H9 (cell line): ENCODE measurements around the gene PRKCB. TPM values are rescaled to one million over a fixed set of nuclear protein-coding genes. Genes with fewer than 3 reads are reported as not detected.

Experiments used
- DNase-seq: peaks from one replicate; pipeline ENCODE4 v3.0.0-alpha.2; 2017
- H2AFZ ChIP-seq: one replicate; pipeline ENCODE4 v1.6.1; 2013; ENCODE audit warnings: mild to moderate bottlenecking, low read length, control low read depth, moderate library complexity
- H2AK5ac ChIP-seq: 2 replicates; pipeline ENCODE4 v1.6.1; 2013; ENCODE audit warnings: low read length, control low read depth, mixed read lengths; ENCODE audit not compliant: insufficient read length
- H2BK120ac ChIP-seq: one replicate; pipeline ENCODE4 v1.6.1; 2013; ENCODE audit warnings: low read depth, mild to moderate bottlenecking, low read length, control low read depth, inconsistent platforms; ENCODE audit not compliant: poor library complexity, severe bottlenecking
- H2BK12ac ChIP-seq: 2 replicates; pipeline ENCODE4 v1.6.1; 2013; ENCODE audit warnings: low read length, control low read depth, mixed read lengths, low read depth; ENCODE audit not compliant: insufficient read length
- H2BK15ac ChIP-seq: 2 replicates; pipeline ENCODE4 v1.6.1; 2013; ENCODE audit warnings: low read depth, low read length, control low read depth
- H2BK20ac ChIP-seq: one replicate; pipeline ENCODE4 v1.6.1; 2013; ENCODE audit warnings: low read depth, mild to moderate bottlenecking, low read length, control low read depth, inconsistent platforms; ENCODE audit not compliant: poor library complexity, severe bottlenecking
- H2BK5ac ChIP-seq: 2 replicates; pipeline ENCODE4 v1.6.1; 2013; ENCODE audit warnings: low read length, control low read depth, mixed read lengths; ENCODE audit not compliant: insufficient read length
- H3K14ac ChIP-seq: 2 replicates; pipeline ENCODE4 v1.6.1; 2013; ENCODE audit warnings: low read length, control low read depth; ENCODE audit not compliant: insufficient read depth
- H3K18ac ChIP-seq: 2 replicates; pipeline ENCODE4 v1.6.1; 2013; ENCODE audit warnings: low read depth, mild to moderate bottlenecking, mixed read lengths, low read length, control low read depth; ENCODE audit not compliant: insufficient read length
- H3K23ac ChIP-seq: 2 replicates; pipeline ENCODE4 v1.6.1; 2013; ENCODE audit warnings: low read length, control low read depth, mixed read lengths, low read depth; ENCODE audit not compliant: insufficient read length
- H3K23me2 ChIP-seq: 2 replicates; pipeline ENCODE4 v1.6.1; 2013; ENCODE audit warnings: low read depth, mild to moderate bottlenecking, mixed read lengths, low read length, control low read depth; ENCODE audit not compliant: insufficient read length, poor library complexity, severe bottlenecking
- H3K27ac ChIP-seq: 2 replicates; pipeline ENCODE4 v1.5.1; 2013; ENCODE audit warnings: low read length, control low read depth, mixed read lengths, low read depth; ENCODE audit not compliant: insufficient read length
- H3K27me3 ChIP-seq: 2 replicates; pipeline ENCODE4 v1.6.1; 2013; ENCODE audit warnings: low read length, control low read depth, inconsistent platforms; ENCODE audit not compliant: insufficient read depth
- H3K4ac ChIP-seq: 2 replicates; pipeline ENCODE4 v1.6.1; 2013; ENCODE audit warnings: low read depth, mild to moderate bottlenecking, control low read depth, inconsistent platforms, low read length, moderate library complexity
- H3K4me1 ChIP-seq: 2 replicates; pipeline ENCODE4 v1.6.1; 2013; ENCODE audit warnings: low read length, control low read depth, inconsistent platforms; ENCODE audit not compliant: insufficient read depth
- H3K4me2 ChIP-seq: 2 replicates; pipeline ENCODE4 v1.6.1; 2013; ENCODE audit warnings: low read length, control low read depth, mixed read lengths; ENCODE audit not compliant: insufficient read length, insufficient read depth
- H3K56ac ChIP-seq: 2 replicates; pipeline ENCODE4 v1.6.1; 2013; ENCODE audit warnings: low read depth, mild to moderate bottlenecking, mixed read lengths, low read length, control low read depth; ENCODE audit not compliant: insufficient read length
- H3K79me1 ChIP-seq: 2 replicates; pipeline ENCODE4 v1.6.1; 2013; ENCODE audit warnings: low read depth, mild to moderate bottlenecking, moderate library complexity, low read length, control low read depth, inconsistent platforms; ENCODE audit not compliant: insufficient read depth, poor library complexity, severe bottlenecking
- H3K79me2 ChIP-seq: 2 replicates; pipeline ENCODE4 v1.6.1; 2013; ENCODE audit warnings: low read length, control low read depth, inconsistent platforms; ENCODE audit not compliant: insufficient read depth
- H3K9ac ChIP-seq: 2 replicates; pipeline ENCODE4 v1.6.1; 2013; ENCODE audit warnings: low read length, control low read depth, mixed read lengths; ENCODE audit not compliant: insufficient read length; ENCODE audit errors: extremely low read depth
- H3K9me3 ChIP-seq: one replicate; pipeline ENCODE4 v1.6.1; 2013; ENCODE audit warnings: low read depth, low read length, inconsistent platforms; ENCODE audit not compliant: control insufficient read depth
- H3T11ph ChIP-seq: one replicate; pipeline ENCODE4 v1.6.1; 2013; ENCODE audit warnings: mild to moderate bottlenecking, low read length, control low read depth, inconsistent platforms
- H4K20me1 ChIP-seq: one replicate; pipeline ENCODE4 v1.6.1; 2013; ENCODE audit not compliant: control insufficient read depth, insufficient read length, insufficient read depth
- H4K5ac ChIP-seq: 2 replicates; pipeline ENCODE4 v1.6.1; 2013; ENCODE audit warnings: low read depth, mild to moderate bottlenecking, mixed read lengths, low read length, control low read depth; ENCODE audit not compliant: insufficient read length
- H4K8ac ChIP-seq: replicated peaks from 2 replicates; pipeline ENCODE4 v1.6.1; 2013; ENCODE audit warnings: low read length, control low read depth, mixed read lengths, low read depth; ENCODE audit not compliant: insufficient read length
- H4K91ac ChIP-seq: 2 replicates; pipeline ENCODE4 v1.6.1; 2013; ENCODE audit warnings: low read depth, mild to moderate bottlenecking, moderate library complexity, mixed read lengths, low read length, control low read depth; ENCODE audit not compliant: insufficient read length
- H3K27ac Mint-ChIP-seq, 3 experiments: 2 replicates in 2 of 3; 3 replicates in 1 of 3; pipeline ENCODE4 v1.8.0; 2020 to 2021; ENCODE audit warnings: mixed read lengths in 3 of 3, mild to moderate bottlenecking in 1 of 3, moderate library complexity in 1 of 3
- H3K27me3 Mint-ChIP-seq: 2 replicates; pipeline ENCODE4 v1.8.0; 2021; ENCODE audit warnings: low read depth, mild to moderate bottlenecking, moderate library complexity, mixed read lengths
- H3K36me3 Mint-ChIP-seq, 3 experiments: 2 replicates in 2 of 3; 3 replicates in 1 of 3; pipeline ENCODE4 v1.8.0; 2020 to 2021; ENCODE audit warnings: low read depth in 3 of 3, mixed read lengths in 3 of 3; ENCODE audit not compliant: insufficient read depth in 1 of 3
- H3K4me1 Mint-ChIP-seq, 2 experiments: 2 replicates each; pipeline ENCODE4 v1.8.0; 2020; ENCODE audit warnings: mixed read lengths in 2 of 2
- H3K4me3 Mint-ChIP-seq, 2 experiments: 2 replicates in 1 of 2; 3 replicates in 1 of 2; pipeline ENCODE4 v1.8.0; 2020 to 2021; ENCODE audit warnings: mild to moderate bottlenecking in 2 of 2, mixed read lengths in 2 of 2, moderate library complexity in 1 of 2
- H3K9me3 Mint-ChIP-seq, 2 experiments: 2 replicates in 1 of 2; 3 replicates in 1 of 2; pipeline ENCODE4 v1.8.0; 2020; ENCODE audit warnings: mild to moderate bottlenecking in 2 of 2, mixed read lengths in 2 of 2, moderate library complexity in 1 of 2
- WGBS: extraction: QIAGEN DNeasy Blood & Tissue Kit; methylation state at CpG from one replicate; pipeline ENCODE4 v1.1.7; 2013; ENCODE audit warnings: missing lambda C conversion rate, low lambda C conversion rate, mixed read lengths; ENCODE audit not compliant: insufficient read length; ENCODE audit errors: extremely low coverage; 5-methylcytosine and 5-hydroxymethylcytosine counted together
- total RNA-seq: library from RNA; stranded (reverse); gene quantifications from 2 replicates; pipeline ENCODE4 v1.2.1, GENCODE V29; 2021
- TF ChIP-seq, protein P1 (sequence below): fragments of 200-600 bp; sonication (generic); conservative IDR thresholded peaks from 3 replicates; pipeline ENCODE4 v1.8.0; 2021; ENCODE audit warnings: antibody characterized with exemption, mild to moderate bottlenecking

PRKCB gene
- total RNA-seq, 1 experiment from 2014 or later: 7.0 TPM

DNA sequence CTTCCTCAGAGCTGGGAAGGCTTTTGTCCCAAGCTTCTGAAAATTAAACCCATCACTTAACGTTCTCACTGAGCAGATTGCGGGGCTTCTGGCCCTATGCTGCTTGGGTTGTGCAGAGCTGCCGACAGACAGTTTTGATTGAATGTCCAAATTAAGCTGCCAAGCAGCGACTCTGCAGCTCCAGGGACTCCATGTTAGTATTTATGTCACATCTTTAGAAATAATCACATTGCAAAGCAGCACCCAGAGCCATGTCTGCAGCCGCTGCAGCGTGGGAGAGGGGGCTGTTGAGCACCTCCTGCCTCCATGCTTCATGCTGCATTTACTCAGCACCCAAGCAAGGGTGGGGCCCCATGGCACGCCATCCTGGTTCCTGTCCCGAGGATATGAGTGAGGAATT is 242.2 kb downstream of the PRKCB start:
- Histone ChIP-seq H2AFZ (no peak overlapping the region), H2BK120ac (no peak overlapping the region), H2BK12ac (no peak overlapping the region), H2BK15ac (no peak overlapping the region), H3K56ac (no peak overlapping the region), H3T11ph (no peak overlapping the region), H2BK5ac (no peak overlapping the region), H3K9me3 (no peaks in the 10 kb centered on the region), H2BK20ac (no peak overlapping the region), H3K4ac (no peak overlapping the region), H2AK5ac (no peak overlapping the region), H3K27ac (no peak overlapping the region), H4K5ac (no peak overlapping the region), H3K14ac (no peak overlapping the region; the same call in 1 of the 2 replicates), H3K23me2 (no peaks in the 10 kb centered on the region), H3K9ac (no peak overlapping the region), H3K4me2 (no peak overlapping the region), H3K23ac (no peak overlapping the region), H4K8ac (no peak overlapping the region), H3K79me2 (no peaks in the 10 kb centered on the region), H4K91ac (no peak overlapping the region), H3K79me1 (no peaks in the 10 kb centered on the region), H3K4me1 (no peaks in the 10 kb centered on the region), H4K20me1 (no peaks in the 10 kb centered on the region), H3K27me3 (no peaks in the 10 kb centered on the region), H3K18ac (no peak overlapping the region)
- WGBS: no CpG with 5 or more reads among the region's 8 CpGs
- Mint-ChIP-seq H3K4me1 (peaks cover 16 to 20% of the 10 kb centered on the region in 2 experiments), H3K9me3 (no peaks in the 10 kb centered on the region), H3K4me3 (no peak overlapping the region), H3K36me3 (no peaks in the 10 kb centered on the region), H3K27me3 (no peaks in the 10 kb centered on the region; the same call in 1 of the 2 replicates), H3K27ac (no peak overlapping the region)
- peak; percentile 15 for DNase-seq
- TF ChIP-seq, protein P1, sequence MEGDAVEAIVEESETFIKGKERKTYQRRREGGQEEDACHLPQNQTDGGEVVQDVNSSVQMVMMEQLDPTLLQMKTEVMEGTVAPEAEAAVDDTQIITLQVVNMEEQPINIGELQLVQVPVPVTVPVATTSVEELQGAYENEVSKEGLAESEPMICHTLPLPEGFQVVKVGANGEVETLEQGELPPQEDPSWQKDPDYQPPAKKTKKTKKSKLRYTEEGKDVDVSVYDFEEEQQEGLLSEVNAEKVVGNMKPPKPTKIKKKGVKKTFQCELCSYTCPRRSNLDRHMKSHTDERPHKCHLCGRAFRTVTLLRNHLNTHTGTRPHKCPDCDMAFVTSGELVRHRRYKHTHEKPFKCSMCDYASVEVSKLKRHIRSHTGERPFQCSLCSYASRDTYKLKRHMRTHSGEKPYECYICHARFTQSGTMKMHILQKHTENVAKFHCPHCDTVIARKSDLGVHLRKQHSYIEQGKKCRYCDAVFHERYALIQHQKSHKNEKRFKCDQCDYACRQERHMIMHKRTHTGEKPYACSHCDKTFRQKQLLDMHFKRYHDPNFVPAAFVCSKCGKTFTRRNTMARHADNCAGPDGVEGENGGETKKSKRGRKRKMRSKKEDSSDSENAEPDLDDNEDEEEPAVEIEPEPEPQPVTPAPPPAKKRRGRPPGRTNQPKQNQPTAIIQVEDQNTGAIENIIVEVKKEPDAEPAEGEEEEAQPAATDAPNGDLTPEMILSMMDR: no peak
